Glomerular endothelial cell (primary cell): ENCODE data around the gene ROR2. TPM values are rescaled to one million over a fixed set of nuclear protein-coding genes. Genes with fewer than 3 reads are reported as not detected.

ENCODE experiments used
- DNase-seq: peaks from one replicate; pipeline ENCODE4 v3.0.0-alpha.2; 2011; ENCODE audit warnings: low read depth, low spot score; ENCODE audit errors: extremely low read depth
- total RNA-seq: library from RNA; depleted of rRNA; stranded (reverse); fragments of >200 nt; gene quantifications from 2 replicates; pipeline ENCODE4 v1.2.3, GENCODE V29; 2015

ROR2 gene
- total RNA-seq, 1 donor from 2014 or later = 0.12 TPM

DNA sequence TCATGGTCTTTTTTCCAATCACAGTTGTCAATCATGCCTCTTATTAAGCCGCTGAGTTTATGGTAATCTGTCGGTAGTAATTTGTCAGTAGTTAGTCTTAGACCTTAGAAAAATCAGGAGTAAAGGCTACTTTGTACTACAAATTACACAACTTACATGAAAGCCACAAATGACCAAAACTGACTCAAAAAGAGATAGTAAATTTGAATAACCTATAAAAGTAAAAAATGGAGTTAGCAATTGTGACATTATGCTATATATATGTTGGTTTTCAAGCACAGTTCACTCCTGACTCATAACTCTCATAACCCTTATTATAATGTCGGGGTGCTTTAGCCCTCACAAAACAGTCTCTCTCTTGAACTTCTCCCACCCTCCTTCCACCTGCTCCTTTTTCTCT is 251.8 kb downstream of the ROR2 start:
- no peak for DNase-seq

DNA sequence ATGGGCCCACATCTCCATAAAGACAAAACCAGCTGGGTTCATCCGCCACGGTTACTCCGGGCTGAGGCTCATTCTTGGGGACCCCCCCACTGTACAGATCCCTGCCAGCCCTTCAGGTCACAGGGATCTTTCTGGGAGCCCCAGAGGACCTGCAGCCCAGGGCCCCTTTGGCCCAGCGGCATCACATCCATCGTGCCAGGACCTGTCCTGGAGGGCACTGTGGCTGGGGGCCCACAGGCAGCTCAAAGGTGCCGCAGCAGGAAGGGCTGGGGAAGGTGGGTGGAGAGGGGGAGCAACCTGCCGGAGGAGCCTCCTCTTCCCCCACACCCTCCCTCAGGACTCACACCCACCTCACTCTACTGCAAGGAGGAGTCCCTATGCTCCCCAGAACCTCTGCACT is 252.8 kb downstream of the ROR2 start:
- no peak for DNase-seq

DNA sequence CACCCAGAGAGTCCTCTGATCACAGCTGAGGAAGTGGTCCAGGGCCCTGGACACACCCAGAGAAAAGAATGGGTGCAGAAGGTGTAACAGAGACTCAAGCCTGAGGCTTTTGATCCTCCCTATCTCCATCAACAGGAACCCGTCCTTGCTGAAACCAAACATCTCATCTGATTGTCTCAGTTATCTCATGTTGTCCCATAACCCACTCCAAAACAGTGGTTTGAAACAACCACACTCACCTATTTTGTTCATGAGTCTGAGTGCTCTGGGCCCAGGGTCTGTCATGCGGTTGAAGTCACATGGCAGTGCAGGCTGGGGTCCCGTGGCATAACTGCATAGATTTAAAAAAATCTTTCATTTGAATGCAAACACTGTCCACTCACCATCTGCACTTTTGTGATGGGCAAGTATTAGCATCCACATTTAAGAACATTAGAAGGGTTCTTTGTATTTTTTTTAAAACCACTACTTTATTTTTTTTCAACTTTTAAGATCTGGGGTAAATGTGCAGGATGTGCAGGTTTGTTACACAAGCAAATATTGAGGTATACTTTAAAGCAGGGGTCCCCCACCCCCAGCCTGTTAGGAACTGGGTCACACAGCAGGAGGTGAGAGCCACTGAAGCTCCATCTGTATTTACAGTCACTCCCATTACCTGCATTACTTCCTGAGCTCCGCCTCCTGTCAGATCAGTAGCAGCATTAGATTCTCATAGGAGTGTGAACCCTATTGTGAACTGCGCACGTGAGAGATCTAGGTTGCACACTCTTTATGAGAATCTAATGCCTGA is 255.8 kb downstream of the ROR2 start:
- no peak for DNase-seq

DNA sequence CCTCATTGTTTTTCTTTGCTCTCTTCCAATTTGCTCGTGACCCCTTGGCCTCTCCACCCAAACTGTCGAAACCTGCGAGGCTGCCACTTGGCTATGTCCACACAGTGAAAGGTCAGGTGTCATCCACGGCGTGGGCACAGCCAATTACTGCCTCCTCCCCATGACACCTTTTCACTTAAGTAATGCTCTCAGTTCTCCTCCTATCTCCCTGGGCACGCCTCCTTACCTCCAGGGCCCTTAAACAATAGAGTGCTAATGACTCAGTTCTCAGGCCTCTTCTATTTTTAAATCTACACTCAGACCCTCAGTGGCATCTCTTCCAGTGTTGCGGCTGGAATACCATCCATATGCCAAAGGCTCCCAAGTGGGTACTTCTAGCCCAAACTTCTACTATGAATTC is 256.8 kb downstream of the ROR2 start:
- DNase-seq = no peak

DNA sequence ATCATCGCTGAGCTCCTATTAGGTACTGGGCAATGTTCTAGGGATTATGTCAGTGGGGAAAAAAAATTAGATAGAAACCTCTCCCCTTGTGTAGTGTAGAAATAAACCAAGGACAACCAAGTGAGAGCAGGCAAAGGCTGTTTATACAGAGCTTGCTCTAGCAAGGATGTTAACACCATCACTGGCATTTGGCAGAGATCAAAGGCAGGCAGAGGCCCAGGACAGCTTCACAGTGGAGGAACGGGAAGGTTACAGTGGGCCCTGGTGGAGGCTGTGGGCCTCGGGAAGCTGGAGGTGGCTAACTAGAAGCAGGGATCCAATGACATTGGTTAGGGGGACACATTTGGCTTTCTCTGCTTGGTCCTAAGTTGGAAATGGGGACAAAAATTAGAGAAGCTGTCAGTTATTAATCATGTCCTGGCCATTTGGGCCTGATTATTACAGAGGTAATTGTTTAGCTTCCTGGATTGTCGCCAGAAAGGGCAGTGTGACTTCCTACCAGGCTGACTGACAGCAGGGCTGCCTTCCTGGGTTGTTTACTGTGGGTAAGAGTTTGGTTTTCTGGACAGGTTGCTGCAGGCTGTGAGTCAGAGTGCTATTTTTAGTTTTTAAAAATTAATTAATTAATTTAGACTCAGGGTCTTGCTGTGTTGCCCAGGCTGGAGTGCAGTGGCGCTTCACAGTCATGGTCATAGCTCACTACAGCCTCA is 259.3 kb downstream of the ROR2 start:
- no peak for DNase-seq

DNA sequence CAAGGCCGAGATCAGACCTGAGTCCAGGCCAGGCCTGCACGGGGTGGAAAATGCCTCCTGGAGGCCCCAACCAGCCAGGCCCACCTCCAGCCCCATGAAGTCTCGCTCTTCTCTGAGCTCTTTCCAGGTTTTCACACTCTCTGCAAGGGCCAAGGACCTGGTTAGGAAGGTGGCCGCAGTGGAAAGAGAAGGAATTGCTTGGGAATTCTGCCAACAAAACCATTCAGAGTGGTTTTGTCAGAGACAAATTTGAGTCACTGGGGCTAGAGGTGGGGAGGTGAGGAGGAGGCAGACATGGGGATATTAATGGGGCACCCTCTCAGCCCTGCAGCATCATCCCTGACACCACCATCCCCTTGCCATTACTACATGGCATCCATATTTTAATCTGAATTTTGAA is 261.0 kb downstream of the ROR2 start:
- no peak for DNase-seq

DNA sequence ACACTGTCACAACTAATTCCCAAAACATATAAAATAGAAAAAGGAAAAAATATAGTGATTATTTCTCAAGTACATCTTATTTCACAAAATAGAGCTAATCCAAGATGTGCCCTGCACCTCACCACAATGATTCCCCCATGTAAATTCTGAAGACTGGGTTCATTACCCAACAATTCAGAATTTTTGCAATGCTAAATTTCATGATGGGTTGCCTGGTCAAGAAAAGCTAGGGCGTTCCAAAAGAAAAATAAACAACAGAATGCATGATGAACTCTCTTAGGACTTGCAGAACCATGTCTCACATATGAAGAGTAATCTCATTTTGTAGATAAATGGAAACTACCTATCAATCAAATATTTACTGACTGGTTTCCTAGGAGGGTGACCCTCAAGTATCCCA is 266.8 kb downstream of the ROR2 start:
- no peak for DNase-seq

DNA sequence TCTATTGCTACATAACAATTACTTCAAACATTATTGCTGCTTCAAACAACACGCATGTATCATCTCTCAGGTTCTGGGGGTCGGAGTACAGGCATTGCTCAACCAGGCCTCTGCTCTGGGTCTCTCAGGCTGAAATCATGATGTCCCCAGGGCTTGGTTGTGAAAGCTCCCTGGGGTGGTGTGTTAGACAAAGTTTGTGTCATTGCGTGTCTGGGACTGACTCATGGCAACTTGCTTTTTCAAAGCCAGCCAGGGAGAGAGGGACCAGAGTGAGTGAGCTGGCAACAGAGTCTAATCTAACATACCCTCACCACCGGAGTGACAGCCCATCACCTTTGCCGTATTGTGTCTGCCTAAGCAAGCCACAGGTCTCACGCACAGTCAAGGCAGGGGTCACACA is 267.2 kb downstream of the ROR2 start:
- no peak for DNase-seq

DNA sequence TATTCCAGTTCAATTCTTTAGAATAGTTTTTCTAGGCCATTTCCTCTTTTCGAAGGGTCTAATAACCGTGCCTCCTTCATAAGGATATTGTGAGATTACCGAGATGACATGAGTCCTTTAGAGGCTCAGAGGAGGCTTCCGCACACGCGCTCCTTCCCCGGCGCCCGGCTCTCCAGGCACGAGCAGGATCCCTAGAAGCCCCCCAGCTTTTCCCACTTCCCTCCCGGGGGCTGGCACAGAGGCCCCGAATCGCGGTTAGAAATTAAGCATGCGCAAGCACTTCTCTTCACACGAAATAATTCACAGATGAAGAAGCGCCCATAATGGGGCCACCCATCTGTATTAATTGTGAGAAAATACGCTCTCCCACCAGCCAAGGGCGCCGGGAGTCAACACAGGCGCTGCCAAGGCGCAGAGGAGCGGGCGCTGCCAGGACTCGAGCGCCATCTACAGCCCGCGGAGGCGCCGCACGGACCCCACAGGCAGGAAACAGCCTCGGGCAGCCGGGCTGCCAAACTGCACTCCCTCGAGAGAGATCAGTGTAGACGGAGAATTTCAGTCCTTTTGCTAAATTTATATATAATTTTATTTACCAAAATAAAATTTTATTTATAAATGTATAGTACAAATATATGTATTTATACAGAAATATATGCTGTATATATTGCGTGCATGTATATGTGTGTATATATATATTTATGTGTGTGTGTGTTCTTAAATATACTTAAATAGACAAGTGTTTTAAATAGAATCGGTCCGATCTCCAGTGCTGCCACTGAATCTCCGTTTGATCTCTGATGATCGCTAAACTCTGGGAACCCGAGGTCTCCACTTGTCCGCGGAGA is 268.3 kb downstream of the ROR2 start:
- DNase-seq = no peak

DNA sequence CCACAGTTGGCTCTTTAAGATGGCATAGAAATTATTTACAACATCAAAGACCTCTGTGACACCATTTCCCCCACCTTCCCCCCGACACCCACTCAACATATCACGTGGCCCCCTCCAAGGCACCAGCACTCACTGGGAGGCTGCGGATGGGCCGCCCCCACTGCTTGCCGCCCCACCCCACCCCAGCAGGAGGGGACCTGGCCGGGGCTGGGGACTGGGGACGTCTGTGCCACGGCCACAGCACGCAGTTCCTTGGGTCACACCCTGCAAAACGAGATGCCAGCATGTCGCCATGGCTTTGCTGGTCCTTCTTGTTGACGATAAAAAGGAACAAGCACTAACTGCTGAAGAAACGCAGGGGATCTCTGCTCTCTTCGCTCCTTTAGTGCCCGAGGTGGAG is 269.0 kb downstream of the ROR2 start:
- DNase-seq = no peak

DNA sequence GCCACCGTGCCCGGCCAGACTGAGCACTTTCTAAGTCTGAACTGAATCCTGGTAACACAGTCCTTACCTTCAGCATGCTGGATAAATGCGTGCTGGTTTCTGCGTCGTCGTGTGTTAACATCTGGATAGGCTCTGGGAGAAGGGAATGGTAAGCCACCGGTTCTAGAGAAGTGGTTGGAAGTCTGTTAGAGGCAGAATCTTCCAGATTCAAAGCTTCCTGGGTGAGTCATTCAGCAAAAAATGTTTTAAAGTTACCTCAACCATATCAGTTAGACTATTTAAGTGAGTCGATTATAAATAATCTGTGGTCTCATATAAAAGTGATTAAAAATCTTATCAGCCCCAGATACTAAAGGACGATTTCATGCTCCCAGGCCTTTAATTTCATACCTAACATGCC is 269.9 kb downstream of the ROR2 start:
- DNase-seq = no peak

DNA sequence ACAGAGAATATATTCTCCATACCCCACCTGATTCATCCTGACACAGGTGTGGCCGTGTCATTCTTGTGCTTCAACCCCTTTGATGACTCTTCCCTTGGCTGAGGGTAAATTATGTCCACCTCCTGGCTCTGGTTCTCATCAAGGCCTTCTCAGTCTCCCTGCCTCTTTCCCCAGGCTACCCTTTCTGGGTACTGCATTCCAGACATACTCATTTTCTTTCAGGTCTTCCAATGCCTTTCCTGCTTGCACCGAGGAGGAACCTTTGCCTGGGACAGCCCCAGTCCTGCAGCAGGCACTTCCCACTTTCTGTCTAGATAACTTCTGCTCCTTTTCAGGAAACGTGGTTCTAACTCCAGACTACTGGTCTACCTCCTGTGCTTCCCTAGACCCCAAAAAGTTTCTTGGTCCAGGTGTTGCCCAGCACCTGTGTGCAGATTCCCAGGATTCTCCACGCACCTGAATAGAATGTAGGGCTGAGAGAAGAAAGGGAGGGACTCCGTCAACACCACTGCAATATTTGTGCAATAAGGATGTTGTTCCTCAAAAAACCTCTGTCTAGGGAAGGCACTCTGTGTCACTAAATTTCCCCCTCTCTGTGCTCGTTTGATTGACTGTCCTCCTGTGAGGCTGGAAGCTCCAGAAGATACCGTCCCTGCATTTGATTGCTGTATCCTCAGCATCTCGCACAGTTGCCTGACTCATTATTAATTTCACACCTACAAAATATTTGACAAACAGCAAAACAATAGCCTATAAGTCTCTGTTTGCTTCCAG is 271.0 kb downstream of the ROR2 start:
- no peak for DNase-seq

DNA sequence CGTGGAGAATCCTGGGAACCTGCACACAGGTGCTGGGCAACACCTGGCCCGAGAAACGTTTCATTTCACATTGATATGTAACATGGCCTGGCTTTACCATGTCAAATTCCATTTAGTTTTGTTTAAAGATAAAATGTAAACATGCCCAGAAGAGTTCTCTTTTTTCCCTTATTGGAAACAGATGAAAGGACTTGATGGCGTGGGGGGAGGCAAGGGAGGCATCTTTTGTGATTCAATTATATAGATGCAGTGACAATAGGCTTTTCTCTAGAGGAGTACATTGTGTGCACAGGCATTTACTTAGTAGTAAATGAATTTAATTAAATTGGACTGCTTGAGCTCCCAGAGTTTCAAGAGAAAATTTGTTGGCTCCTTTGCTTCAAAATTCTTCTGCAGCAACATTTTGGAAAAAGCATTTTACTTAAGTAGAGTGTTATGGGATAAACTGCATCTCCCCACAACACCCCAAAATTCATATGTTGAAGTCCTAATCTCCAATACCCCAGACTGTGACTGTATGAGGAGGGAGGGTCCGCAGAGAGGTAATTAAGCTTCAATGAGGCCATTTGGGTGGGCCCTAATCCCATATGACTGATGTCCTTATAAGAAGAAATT is 272.1 kb downstream of the ROR2 start:
- DNase-seq = no peak

DNA sequence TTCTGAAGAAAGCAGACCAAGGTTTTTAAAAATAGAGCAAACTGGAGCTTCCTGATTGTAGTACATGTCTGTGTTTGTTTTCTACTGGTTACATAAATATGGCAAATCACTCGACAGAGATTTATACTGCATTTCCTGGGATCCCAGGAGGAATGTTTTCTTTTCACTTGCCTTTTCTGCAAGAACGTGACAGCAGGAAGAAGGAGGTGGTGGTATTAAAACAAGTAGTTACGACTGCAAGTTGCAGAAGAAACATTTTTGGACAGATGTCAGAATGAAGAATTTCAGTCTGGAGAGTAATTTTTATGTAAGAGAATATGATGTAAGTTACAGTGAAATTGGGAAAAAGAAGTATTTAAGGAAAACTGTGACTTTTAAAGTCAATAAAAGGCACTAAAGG is 272.7 kb downstream of the ROR2 start:
- no peak for DNase-seq

DNA sequence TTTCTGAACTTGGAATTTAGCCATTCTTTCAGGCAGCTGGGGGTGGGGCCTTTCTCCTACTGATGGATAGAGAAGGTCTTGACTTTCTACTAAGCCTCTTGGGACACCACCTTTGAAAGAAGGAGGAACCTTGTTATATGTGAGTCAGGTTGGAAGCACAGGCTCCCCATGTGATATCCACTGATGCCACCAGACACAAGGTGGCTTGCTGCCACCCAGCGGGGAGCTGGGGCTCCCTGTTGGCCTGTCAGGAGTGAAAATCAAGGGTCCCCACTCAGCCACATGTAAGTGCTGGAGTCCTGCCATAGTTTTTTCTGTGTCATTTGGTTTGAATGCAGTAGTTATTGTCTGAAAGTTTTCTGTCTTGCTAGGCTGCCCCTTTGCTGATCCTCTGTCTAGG is 274.0 kb downstream of the ROR2 start:
- no peak for DNase-seq

DNA sequence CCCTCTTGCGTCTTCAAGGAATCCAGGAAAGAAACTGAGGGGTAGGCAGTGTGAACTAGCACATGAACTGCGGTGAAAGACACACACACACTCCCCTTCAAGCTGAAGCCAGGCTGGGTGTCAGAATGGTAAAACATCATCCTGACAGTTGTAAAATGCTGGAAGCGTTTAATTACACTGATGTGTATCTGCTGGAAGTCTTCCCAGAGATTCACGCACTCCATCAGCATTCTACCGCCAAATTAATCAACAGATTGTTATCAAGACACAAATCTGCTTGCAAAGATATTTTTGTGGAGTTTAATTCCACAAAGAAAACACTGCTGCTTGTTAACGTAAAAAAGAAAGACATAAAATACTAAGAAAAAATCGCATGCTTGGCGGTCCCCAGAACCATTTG is 285.4 kb downstream of the ROR2 start:
- no peak for DNase-seq

DNA sequence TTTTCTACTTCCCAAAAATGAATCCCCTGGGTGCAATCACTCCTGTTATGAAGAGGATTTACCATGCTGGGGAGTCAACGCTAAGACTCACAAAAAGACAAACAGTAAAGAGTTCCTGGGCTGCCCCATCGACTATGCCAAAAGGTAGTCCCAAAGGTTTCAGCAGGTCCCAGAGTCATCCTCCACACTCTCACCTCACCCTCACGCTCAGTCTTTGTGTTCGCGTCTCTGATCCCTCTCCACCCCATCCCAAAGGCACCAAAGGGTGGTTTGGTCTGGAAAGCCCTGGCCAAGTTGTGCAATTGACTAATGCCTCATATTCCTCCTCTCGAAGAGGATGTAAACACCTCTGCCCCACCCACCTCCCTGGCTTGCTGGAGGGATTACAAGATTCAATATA is 286.2 kb downstream of the ROR2 start:
- no peak for DNase-seq

DNA sequence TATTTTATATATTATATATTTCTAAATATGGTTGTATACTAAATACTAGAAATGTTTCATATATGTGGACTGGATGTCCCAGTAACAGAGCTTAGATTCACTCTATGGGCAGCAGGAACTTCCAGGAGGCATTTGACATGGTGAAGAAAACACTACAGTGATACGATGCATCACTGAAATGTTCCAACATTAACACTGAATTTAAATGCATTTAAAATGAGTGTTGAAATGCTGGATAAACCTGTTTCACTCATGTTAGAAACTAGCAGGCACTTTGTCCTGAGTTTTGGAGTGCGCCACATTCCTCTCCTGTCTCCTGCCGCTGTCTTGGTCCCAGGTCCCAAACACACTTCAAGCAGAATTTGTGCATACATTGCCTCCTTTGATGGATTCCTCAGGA is 288.6 kb downstream of the ROR2 start:
- no peak for DNase-seq

DNA sequence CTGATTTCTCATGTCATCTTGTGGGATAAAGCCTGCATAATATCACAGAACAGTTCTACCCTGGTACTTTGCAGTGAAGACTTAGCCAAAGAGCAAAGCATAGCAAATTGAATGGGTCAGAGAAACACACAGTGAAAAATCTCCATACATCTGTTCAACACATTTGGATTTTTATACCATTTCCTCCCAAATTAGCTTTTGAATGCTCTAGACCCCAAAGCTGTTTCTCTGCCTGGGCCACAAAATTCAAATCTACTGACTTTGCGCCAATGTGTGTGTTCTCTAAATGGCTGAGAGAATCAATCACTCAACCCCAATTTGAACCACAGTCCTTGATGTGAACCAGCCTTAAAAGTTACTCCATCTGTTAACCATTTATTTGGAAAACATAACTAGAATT is 289.5 kb downstream of the ROR2 start:
- no peak for DNase-seq
